ENCODE data around the gene EGLN3.
"Not testable (repeated sequence)": the region's sequence is repeated elsewhere in the genome, so short reads cannot be mapped to it uniquely, and the experiment has no call there.

Gene EGLN3

DNA sequence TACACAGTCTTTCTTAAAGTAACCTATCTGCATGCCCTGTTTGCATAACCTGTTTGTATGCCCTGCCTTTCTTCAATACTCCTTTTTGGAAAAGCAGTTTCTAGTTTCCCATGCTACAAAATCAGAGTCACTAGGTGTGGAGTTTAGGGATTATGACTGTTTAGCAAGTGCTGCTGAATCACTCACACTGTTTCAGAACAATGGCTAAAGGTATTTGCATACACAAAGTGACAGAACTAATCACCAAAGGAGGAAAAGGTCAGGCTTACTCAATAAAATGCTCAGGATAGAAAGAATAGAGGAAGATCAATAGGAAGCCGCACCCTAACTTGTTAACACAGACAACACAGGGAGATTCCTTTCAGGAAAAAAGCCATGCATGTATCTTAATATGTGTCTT lies 19.4 kb downstream of the EGLN3 start:
- FAIRE-seq (no peak), DNase-seq (ENCODE audit: insufficient read length, low spot score) (no peak)
- TF ChIP-seq, protein P1, sequence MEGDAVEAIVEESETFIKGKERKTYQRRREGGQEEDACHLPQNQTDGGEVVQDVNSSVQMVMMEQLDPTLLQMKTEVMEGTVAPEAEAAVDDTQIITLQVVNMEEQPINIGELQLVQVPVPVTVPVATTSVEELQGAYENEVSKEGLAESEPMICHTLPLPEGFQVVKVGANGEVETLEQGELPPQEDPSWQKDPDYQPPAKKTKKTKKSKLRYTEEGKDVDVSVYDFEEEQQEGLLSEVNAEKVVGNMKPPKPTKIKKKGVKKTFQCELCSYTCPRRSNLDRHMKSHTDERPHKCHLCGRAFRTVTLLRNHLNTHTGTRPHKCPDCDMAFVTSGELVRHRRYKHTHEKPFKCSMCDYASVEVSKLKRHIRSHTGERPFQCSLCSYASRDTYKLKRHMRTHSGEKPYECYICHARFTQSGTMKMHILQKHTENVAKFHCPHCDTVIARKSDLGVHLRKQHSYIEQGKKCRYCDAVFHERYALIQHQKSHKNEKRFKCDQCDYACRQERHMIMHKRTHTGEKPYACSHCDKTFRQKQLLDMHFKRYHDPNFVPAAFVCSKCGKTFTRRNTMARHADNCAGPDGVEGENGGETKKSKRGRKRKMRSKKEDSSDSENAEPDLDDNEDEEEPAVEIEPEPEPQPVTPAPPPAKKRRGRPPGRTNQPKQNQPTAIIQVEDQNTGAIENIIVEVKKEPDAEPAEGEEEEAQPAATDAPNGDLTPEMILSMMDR (IDR thresholded peaks at IDR 0.05; ENCODE audit: insufficient read depth, missing control alignments), result no peak

DNA sequence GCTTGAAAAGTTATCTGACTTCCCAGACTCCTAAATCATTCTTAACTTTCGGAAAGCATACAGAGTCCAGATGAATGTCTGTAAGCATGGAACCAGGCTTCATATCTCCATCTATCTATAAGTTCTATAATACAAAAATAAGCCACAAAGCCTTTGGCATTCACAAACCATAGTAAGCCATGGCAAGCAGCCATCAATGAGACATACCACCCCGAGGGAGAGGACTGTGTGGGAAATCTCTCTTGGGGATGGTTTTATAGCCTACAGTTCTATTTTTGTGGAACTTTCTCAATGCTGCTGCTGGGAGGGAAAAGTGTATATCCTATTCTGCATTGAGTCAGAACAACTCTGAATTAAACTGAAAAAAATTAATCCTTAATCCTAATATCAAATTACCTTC lies 20.4 kb downstream of the EGLN3 start:
- TF ChIP-seq, protein P1 (IDR thresholded peaks at IDR 0.05; ENCODE audit: insufficient read depth, missing control alignments), result no peak
- DNase-seq (ENCODE audit: insufficient read length, low spot score) (no peak), FAIRE-seq (no peak)

DNA sequence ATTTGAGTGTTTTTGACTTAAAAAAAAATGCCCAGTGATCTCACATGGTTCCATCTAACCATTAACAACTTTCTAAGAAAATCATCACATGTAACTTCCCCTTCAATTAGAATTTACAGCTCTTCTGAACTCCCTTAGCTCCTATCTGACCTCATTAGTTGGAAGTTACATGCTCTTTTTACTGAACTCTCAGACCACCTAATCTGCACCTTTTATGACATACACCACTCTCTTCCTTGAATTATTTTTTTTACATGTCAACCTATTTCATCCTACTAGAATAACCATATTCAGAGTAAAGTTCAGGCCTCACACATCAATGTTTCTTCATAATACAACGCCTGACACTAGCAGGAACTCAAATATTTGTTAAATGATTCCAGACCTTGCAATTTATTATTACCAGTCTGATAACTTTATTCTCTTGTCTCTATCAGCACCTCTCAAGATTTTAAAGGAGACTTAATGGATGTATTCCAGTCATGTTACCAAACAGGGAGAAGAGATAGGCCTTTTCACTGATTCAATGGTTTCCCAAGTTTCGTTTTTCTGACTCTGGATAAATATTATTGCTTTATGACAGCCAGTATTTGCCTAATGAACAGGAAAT lies 21.0 kb downstream of the EGLN3 start:
- TF ChIP-seq, protein P1 (IDR thresholded peaks at IDR 0.05; ENCODE audit: insufficient read depth, missing control alignments), result no peak
- FAIRE-seq (no peak), DNase-seq (ENCODE audit: insufficient read length, low spot score) (no peak)

DNA sequence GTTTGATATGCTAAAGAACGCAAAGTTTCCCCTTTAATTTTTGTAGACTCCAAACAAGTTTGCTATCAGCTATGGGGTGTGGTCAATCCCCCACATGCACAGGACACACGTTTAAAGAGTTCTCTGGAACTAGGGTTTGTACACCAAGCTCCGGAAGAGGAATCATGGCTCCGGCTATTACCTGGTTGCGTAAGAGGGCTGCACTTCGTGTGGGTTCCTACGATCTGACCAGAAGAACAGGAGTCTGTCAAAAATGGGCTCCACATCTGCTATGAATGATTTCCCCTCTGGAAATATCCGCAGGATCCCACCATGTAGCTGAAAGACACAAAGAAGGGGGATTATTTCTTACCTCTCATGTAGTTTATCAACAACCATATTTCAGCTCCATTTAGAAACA lies 22.0 kb downstream of the EGLN3 start:
- TF ChIP-seq, protein P1 (IDR thresholded peaks at IDR 0.05; ENCODE audit: insufficient read depth, missing control alignments), result no peak
- FAIRE-seq (no peak), DNase-seq (ENCODE audit: insufficient read length, low spot score) (no peak)

DNA sequence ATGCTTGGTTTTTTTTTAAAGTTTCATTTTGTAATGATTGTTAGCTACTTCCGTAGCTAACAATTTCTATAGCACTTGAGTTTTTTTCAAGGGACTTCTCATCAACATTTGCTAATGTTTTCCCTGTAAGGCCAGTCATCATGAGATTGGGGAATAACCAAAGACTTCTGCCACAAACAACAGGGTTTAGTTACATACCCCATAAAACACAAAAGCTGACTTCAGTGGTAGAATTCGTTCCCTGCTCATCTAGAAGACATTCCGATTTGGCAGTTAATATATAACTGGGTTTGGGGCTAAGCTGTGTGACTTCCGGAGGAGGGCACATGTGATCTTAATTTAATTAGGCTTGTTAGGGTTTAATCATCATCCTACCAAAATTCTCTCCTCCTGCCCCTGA lies 22.9 kb downstream of the EGLN3 start:
- FAIRE-seq, result no peak
- TF ChIP-seq, protein P1 (IDR thresholded peaks at IDR 0.05; ENCODE audit: insufficient read depth, missing control alignments), result no peak
- DNase-seq (ENCODE audit: insufficient read length, low spot score), result no peak

DNA sequence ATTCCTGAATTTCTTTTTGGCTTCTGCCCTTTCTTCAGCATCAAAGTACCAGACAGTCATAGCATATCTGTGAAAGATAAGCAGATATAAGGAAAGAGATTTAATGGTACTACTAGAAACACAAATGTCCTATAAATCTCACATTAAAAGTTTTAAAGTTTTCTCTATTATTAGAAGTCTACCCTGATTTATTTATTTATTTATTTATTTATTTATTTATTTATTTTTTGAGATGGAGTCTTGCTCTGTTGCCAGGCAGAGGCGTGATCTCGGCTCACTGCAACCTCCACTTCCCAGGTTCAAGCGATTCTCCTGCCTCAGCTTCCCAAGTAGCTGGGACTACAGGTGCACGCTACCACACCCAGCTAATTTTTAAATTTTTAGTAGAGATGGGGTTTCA lies 23.9 kb downstream of the EGLN3 start:
- not testable (repeated sequence) for FAIRE-seq; DNase-seq (ENCODE audit: insufficient read length, low spot score)

DNA sequence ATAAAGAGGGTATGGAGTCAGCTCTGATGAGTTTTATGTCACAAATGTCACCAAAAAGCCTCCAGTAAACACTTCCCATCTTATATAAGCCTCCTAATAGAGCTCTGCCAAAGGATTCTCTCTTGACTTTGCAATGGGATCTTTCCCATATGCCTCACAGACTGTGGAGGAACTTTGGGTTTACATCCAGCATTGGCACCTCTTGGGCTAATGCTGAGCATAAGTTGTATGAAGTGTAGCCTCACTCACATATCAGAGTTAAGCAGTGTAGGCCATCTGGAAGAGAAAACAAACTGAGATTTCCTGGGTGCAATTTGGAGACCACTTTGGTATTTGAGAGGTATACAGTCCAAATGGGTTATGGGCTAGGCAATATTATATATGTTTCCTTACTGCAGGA lies 24.9 kb downstream of the EGLN3 start:
- no peak for FAIRE-seq
- TF ChIP-seq, protein P1 (IDR thresholded peaks at IDR 0.05; ENCODE audit: insufficient read depth, missing control alignments), result no peak
- DNase-seq (ENCODE audit: insufficient read length, low spot score), result no peak

DNA sequence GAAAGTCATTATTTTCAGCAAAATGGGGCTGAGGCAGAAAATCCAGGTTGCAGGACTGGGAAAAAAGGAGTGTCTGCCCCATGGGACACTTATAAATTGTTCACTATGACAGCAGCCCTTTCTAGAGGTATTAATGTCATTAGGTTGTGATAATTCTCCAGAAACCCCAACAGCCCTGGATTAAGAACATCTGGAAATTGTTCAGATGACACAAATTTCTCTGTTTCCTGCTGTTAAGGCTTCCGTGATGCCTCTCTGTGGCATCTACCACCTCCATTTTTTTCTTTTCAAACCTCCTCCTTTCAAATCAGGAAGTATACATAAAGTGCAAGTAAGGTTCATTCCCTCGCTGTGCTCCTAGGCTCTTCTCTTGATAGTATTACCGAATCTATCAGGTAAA lies 25.6 kb downstream of the EGLN3 start:
- TF ChIP-seq, protein P1 (IDR thresholded peaks at IDR 0.05; ENCODE audit: insufficient read depth, missing control alignments), result no peak
- DNase-seq (ENCODE audit: insufficient read length, low spot score) (no peak), FAIRE-seq (no peak)

All from D721Med (cell line).